Sigmoid colon (tissue), 4 donors: ENCODE measurements around the gene VIPR2.

ENCODE experiments used
- POLR2A ChIP-seq, 2 donors: fragments of 450-650 bp; IDR thresholded peaks; one replicate each; pipeline ENCODE4 v1.6.1; 2016; ENCODE audit warnings: antibody characterized with exemption in 2 of 2, mild to moderate bottlenecking in 2 of 2, moderate library complexity in 2 of 2
- POLR2AphosphoS5 ChIP-seq, 4 donors: sonication (generic); formaldehyde crosslinking; IDR thresholded peaks; one replicate each; pipeline ENCODE4 v1.6.1; 2017; ENCODE audit warnings: antibody characterized with exemption in 4 of 4
- TF ChIP-seq, protein P1 (sequence below), 4 experiments: fragments of 450-650 bp in 3 of 4; fragments of 200-600 bp in 1 of 4; IDR thresholded peaks; one replicate each; pipeline ENCODE4 v1.5.1; 2016 to 2019; ENCODE audit warnings: antibody characterized with exemption in 4 of 4, mild to moderate bottlenecking in 3 of 4, moderate library complexity in 2 of 4

DNA sequence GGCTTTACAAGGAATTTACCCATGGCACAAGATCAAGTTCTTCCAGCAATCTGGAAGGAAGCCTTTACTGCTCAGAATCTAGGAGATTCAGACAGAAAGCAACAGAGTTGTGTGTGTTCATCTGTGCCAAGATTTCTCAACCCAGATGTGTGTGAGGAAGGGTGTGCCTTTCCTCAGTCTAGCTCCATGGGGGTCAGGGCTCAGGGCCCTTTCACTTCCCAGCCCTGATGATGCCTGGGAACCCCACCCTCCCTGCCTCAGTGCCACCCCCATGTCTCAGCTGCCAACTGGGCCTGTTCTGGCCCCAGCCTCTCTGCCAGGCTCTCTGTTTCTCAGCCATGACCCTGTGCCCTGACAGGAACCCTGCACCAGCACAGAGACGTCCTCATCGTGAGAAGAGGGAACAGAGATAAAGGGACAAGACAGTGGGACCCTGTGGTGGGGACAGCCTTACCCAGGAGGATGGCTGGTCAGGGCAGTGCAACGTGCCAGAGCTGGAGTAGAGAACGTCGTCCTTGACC, 102.0 kb downstream of the VIPR2 start:
- TF ChIP-seq, protein P1, sequence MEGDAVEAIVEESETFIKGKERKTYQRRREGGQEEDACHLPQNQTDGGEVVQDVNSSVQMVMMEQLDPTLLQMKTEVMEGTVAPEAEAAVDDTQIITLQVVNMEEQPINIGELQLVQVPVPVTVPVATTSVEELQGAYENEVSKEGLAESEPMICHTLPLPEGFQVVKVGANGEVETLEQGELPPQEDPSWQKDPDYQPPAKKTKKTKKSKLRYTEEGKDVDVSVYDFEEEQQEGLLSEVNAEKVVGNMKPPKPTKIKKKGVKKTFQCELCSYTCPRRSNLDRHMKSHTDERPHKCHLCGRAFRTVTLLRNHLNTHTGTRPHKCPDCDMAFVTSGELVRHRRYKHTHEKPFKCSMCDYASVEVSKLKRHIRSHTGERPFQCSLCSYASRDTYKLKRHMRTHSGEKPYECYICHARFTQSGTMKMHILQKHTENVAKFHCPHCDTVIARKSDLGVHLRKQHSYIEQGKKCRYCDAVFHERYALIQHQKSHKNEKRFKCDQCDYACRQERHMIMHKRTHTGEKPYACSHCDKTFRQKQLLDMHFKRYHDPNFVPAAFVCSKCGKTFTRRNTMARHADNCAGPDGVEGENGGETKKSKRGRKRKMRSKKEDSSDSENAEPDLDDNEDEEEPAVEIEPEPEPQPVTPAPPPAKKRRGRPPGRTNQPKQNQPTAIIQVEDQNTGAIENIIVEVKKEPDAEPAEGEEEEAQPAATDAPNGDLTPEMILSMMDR (IDR thresholded peaks at IDR 0.05) = no peak
- no peak for TF ChIP-seq POLR2A (IDR thresholded peaks at IDR 0.05)
- TF ChIP-seq POLR2AphosphoS5 (IDR thresholded peaks at IDR 0.05) = no peak
